Lung microvascular endothelial cell (primary cell): Measurements from ENCODE around the gene ABL1. TPM values are rescaled to one million over a fixed set of nuclear protein-coding genes. Genes with fewer than 3 reads are reported as not detected.
"Not testable (repeated sequence)": the region's sequence is repeated elsewhere in the genome, so short reads cannot be mapped to it uniquely, and the experiment has no call there.

ENCODE experiments used
- DNase-seq, 2 donors: peaks; one replicate each; pipeline versions ENCODE4 v3.0.0 to v3.0.0-alpha.2; 2010; ENCODE audit warnings: low read depth in 2 of 2
- total RNA-seq: library from RNA; depleted of rRNA; stranded (reverse); fragments of >200 nt; gene quantifications from 2 replicates; pipeline ENCODE4 v1.2.1, GENCODE V29; 2014

ABL1 gene
- total RNA-seq, 1 donor from 2014 or later, result 20.4 TPM

DNA sequence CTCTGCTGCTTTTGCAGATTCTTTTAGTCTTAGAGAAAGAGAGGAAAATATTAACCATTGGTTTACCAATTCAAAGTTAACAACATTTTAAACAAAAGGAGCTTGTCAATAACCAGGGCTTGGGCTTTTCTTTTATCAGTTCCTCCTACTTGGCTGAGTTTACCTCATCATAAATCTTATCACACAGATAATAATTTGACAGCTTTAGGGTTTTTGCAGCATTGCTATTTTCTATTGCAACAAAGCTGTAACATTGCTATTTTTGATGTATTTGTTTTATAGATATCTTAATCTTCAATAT lies 9.8 kb upstream of the ABL1 start:
- DNase-seq, result no peak

DNA sequence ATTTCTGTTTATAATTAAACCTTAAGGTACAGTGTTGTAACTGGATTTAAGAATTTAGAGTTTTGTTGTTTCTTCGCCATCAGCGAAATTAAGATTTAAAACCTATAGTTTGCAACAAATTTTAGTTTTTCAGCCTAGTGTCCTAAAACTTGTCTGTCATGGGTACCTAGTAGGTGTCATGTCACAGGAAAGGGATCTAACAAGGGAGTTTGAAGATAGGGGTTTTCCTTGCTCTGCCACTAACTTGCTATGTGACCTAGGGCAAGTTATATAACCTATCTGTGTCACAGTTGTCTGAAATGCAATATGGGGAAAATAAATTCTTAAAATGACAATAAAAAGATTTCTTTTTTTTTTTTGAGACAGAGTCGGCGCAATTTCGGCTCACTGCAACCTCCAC lies 9.2 kb upstream of the ABL1 start:
- no peak for DNase-seq

DNA sequence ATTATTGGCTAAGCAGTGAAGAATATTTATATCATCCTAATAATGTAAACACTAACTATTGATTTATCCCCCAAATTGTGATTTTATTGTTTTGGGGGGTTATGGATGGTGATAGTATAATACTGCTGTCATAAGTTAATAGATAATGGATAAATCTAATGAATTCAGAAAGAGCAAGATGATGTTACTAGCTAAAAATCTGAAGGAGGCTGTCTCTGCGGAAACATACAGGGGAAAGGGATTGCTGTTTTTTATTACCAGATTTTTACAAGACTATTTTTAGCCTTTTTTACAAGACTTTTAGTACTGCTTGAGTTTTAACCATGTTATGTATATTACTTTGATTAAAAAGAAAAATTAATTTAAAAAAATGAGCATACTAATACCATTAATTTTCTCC lies 5.3 kb upstream of the ABL1 start:
- no peak for DNase-seq

DNA sequence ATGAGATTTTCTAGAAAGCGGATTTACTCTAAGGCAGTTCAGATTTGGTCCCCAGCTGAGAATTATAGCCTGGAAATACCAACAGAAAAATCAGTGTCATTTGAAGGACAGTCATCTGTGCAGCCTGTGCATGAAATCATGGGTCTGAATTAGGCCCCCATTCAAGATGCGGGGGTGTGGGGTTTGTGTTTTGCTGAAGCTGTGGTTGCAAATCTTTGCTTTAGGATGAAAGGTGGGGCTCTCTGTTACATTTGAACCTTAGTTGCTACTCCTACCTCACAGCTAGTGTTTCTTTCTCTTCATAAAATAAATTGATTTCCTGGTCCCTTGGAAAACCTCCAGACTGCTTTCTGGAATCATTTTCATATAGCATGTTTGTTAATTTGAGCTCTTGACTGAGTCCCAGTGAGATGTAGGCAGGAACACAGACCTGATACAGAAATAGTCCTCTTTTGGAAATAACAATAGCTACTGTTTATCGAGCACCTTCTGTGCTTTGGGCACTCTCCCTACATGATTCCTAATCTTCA lies 4.8 kb upstream of the ABL1 start:
- DNase-seq, result no peak

DNA sequence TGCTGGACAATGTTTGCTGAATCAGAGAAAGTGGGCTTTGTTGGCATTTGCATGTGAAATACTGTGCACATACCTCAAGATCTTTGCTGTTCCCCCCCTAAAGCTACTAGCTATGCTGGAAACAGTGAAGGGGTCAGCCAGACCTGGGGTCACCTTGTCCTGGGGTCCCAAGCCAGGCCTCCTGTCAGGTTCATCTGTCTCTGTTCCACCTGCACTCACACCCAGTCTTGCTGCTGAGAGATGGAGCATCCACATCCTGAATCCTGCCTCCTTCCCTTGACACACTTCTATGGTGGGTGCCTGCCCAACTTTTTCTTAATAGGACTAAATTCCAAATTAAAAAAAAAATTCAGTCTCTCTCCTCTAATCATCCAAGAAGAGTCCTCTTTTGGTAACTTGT lies 4.0 kb upstream of the ABL1 start:
- no peak for DNase-seq

DNA sequence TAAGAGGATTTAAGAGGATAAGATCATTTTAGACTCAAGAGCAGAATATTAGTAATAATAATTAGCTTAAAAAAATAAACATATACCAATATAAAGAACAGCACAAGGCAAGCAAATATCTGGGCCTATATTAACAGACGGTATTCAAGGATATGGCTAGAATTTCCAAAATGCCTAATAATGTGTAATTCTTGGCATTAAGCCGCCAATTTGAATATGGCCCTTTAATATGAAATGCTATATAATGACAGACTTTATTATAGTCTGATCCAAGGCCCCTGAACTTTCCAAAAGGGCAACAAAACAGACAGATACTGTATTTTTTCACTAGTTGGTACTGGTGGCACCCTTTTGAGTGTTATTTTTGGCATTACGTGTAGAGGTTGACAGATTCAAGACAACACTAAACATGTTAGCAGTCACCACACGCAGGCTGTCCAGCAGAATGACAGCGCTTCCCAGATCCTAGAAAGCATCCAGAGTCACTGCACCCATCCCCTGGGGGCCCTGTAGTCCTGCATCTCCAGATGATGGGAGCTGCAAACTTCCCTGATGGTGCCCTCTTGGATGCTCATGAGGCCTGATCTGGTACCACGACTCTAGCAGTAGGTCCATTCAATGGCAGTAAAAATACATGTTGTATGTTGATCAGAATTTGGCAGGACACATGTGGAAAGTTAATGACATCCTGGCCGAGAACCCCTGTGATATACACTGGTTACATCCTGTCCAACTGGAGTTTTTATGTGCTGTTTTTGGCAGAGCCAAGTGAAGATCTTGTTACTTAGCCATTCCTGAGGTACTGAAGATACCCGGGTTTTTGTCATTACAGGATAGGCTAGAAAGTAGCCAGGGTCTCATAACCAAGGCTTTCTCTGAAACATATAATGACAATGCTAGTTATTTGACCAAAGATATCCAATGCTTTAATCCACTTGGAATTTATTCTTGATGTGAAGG lies 1.7 kb upstream of the ABL1 start:
- peak in 1 of 2 donors; percentile 89 for DNase-seq

DNA sequence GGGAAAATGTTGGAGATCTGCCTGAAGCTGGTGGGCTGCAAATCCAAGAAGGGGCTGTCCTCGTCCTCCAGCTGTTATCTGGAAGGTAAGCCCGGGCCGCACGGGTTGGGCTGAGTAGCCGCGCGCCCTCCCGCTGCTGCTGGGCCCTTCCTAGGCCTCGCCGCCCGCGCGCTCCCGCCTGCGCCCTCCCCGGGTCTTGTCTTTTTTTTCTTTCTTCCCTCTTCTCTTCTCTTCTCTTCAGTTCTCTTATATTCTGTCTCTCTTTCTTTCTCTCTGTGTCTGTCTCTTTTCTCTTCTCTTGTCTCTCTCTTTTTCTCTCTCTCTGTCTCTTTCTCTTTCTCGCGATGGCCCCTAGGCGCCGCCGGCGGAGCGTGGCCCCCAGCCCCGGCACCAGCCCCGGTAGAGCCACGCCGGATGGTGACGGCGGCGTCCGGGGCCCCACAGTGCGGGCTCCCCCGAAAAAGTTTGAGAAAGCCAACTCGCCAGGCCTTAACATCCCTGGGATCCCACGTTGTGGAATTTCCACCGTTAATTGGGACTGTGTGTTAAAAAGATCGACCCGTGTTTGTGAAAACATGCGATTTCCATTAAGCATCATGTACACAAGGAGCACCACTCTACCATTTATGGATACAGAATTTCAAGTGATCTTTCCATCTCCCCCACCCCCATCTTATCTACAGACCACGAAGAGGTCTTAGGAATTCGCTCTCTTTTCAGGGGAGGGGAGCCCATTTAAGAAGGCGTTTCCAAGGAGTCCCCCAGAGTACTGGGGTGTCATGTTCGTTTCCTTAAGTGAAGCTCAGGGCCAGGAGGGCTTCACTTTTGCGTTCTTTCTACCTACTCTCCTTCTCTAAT lies 616 bp downstream of the ABL1 start:
- DNase-seq, result peak; percentile 42 to 58

DNA sequence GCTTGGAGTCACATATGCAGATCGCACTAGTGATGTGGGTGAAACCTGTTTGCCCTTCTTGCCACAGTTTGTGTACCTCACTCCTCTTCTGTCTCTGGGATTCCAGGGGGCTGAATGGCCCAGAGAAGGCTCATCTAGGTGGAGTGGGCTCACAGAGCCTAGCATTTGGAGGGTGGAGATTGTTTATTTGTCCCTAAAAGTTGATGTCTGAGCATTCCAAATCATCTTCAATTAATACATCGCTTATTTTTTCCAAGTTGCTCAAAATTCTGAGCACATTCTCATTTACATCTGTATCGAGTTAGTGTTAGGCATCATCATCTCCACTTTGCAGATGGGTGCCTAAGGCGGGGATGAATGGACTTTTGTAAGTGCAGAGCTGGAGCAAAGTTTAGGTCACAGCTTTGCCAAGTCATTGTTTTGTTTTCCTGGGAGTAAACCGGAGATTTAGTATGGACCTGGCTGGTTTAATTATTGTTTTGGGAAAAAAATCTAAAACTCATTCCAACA lies 2.0 kb downstream of the ABL1 start:
- DNase-seq, result peak in 1 of 2 donors; percentile 17

DNA sequence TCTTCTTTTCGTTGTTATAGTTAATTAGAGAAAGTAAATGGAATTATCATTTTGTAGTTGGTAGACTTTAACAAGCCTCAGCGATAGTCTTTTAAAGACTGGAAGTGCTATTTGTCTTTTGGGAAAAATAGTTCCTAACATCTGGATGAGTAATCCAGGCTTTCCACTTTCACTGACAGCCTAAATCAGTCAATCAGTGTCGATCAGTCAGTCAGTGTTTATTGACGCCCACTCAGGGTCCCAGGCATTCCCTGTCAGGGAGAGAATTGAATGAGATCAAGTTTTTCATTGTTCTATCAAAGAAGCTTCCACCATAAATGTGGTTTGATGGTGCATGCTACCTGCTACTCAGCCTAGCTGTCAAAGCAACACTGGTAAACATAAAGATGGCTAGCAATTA lies 2.6 kb downstream of the ABL1 start:
- no peak for DNase-seq

DNA sequence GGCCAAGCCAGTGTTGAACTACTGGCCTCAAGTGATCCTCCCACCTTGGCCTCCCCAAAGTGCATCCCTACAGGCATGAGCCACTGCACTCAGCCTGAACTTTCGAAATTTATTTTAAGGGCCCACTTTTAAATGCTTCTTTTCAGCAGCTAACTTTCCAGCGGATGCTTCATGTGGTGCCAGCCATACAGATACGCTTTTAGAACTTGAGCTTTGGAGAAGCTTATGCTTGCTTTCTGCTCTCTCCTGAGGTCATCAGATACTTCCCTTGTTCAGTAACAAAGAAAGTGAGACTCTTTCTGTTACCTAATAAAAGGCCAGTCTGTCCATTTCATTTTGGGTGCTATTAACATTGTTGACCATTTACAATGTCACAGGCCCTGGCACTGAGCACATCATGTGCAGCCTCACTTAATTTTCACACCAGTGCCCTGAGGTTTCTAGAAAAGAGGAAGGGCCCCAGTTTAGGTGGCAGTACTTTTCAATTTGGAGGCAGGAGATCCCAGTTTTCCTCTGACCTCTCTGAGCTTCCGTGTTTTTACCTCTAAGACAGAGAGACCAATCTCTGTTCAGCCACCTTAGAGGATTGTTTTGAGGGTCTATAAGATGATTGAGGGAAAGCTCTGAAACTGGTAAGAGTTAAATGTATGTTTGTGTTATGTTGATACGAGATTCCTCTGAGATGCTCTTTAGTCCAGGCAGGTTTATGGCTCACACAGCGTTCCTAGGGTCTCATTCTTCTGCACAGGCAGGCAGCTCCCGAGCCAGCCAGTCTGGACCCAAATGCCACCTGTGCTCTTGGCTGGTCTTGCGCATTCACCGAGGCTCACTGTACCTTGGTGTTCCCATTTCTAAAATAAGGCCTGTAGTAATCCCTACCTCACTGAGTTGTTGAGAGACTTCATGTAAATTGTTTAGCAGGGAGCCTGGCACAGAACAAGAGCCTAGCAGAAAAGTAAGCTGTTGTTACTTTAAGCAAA lies 4.4 kb downstream of the ABL1 start:
- DNase-seq, result no peak

DNA sequence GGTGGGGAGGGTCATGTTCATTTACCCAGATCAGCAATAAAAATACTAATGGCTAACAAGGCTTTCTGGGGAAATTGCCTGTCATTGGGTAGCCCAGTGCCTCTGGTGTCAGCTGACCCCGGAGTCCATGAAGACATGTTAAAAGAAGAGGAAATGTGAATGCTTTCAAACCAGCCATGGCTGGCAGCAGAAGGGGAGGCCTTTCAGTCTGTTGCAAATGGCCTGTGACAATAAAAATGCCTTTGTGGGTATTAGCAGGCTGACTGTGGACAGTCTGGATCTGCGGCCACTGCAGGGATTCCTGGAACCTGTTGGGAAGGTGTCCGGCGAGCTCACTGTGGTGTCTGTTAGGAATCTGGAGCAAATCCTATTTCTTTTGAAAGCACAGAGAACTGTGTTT lies 7.5 kb downstream of the ABL1 start:
- peak in 1 of 2 donors; percentile 34 for DNase-seq

DNA sequence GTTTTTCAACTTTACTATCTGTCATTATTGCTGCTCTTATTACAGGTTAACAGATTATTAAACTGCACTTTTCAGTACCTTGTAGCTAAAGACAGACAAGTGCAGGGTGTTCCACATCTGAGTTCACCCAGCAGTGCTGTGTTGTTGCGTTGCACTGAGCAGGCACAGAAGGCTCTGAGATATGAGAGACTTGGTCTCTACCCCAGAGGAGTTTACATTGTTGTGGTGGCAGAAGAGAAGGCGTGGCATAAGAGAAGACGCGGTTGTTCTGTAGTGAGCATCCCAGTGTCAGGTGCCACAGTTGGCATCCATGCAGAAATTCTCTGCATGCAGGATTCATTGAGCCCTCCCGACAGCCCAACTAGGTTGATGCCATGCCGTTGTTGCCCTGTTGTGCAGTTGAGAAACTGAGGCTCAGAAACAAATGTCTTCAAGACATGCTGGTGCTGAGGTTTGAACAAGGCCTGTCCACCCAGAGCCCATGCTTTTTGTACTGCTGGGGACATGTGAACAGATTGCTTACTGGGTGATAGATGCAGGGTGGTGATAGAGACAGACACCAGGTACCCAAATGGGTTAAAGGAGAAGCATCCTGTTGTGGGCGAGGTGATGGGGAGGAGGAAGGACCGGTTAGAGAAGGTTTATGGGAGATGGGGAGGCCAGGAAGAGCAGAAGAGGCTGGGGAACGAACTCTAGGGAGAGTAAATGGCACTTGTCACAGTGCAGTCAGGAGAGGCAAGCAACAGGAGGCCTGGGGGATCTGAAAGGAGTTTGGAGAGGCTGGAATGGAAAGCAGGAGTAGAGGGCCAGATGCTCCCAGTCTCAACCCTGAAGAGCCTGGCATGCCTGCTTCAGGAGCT lies 8.2 kb downstream of the ABL1 start:
- no peak for DNase-seq

DNA sequence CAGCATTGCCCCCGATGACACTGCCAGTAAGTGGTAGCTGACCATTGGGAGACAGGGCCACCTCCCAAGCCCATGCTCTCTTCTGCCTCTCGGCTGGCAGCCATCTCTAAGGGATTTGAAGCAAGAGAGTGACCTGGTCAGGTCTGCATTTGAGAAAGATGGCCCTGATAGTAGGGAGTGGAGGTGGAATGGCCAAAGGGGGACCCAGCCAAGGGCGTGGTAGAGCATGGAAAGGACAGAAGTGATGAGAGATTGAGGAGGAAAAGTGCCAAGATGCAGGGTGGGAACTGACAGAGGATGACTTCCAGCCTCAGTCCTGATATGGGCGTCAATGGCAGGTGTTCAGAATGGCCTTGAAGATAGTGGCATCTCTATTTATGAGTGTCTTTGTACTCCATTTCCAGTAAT lies 9.0 kb downstream of the ABL1 start:
- DNase-seq, result no peak

DNA sequence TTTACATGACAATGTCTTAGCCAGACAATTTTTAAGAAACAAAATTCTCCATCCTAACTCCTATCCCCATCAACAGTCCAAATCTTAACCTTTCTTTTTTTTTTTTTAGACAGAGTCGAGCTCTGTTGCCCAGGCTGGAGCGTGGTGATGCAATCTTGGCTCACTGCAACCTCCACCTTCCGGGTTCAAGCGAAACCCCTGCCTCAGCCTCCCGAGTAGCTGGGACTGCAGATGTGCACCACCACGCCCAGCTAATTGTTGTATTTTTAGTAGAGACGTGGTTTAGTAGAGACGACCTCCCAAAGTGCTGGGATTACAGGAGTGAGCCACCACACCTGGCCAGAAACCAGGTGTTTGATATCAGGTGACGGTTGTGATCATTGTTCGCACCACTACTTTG lies 10.2 kb downstream of the ABL1 start:
- DNase-seq, result no peak

DNA sequence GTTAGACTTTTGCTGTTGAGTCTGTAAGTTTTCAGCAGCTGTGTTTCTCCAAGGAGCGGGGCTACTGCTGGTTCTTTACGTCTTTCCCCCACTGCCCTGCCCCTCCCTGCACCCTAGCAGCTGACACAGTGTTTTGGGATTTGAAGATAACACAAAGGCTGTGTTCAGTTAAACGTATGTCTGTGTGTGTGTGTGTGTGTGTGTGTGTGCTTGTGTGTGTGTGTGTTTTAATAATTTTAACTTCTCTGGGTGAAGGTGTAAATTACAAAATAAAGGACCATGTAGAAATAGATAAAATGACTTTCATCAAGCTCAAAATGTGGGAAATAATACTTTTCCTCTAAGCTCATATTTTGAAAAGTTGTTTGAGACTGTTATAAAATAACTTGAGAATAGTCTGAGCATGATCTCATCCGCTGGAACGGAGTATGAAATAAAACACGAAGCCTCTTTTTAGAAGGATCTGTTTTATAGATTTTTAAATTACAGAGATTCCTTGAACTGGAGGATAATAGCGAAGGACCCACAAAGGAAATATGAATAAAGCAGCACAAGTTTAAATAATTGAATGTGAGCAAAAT lies 10.9 kb downstream of the ABL1 start:
- DNase-seq, result peak in 1 of 2 donors; percentile 63

DNA sequence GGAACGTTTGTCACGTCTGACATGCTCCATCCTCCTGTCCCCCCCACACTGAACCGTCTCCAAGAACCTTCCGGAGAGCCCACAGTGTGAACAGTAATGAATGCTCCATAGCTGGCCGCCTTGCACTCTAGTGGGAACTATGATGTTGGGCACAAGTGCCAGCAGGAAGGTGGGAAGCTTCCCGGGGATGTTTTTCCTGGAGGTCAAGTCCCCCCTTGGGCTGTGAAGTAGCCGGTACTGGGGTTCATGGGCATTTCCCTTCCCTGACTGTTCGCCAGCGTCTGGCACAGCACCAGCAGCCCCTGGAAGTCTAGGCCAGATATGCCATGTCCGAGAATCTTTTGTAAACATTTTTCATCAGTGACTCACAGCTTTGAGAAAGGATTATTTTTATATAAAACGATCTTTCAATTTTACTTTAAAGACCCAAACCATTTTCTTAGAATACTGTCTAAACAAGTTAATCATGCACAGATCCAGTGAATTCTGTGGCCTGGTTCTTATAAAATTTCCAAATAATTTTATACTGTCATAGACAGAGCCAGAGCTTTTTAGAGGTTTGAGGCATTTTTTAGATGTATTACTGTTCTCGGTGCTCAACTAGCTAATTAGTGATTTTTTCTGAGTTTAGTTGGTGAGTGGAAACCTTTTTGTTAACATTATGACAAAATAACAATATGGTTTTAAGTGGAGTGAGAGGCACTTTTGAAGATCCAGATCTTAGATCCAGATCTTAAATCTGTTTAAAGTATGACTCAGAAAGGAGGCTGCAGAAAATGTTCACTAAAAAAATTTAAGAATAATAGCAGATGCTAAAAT lies 11.6 kb downstream of the ABL1 start:
- peak; percentile 38 to 79 for DNase-seq

DNA sequence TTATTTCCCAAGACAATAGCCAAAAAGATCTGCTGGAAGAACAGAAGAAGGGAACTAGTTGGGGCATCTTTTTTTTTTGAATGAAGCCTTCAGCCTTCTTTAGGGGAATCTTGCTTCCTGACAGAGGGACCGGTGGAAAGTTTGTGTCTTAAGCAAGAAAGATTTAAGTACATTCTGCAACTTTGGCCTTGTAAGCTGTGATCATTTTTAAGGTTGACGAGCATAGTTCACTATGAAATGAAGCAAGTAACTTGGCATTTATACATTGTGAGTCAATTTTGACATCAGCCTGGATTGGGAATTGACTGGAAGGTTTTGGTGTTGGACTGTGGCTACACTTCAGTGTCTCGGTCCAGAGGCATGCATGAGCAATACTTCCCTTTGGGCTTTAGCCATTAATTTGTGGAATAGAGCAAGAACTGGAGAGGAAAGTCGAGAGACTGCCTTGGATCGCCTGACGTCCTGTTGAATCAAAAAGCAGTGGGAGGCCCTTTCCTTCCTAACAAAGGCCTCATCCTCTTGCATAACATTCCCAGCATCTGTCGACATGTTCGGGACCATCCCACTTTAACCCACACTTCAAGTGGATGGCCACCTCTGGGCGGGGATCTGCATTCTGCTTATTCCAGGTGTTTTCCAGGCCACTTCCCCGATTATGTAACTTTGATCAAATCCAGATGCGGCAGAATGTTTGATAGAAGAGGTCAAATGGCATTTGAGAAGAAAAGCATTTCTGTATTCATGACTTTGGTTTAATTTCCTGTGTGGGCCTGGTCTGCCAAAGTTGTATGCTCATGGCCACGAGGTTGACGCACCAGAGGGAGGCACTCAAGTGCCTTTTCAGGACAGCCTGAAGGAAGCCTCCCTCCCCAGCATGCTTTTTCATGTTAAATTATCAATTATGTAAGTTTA lies 12.5 kb downstream of the ABL1 start:
- peak; percentile 91 to 97 for DNase-seq

DNA sequence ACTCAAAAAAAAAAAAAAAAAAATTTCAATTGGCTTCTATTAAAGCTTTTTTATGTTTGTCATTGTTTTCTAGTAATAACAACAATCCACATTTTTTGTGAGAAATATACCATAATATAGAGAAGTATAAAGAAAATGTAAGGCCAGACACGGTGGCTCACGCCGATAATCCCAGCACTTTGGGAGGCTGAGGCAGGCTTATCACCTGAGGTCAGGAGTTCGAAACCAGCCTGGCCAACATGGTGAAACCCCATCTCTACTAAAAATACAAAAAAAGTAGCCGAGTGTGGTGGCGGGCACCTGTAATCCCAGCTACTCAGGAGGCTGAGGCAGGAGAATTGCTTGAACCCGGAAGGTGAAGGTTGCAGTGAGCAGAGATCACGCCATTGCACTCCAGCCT lies 13.5 kb downstream of the ABL1 start:
- not testable (repeated sequence) for DNase-seq
